ENCODE data around the gene EGR2.
A peak's percentile ranks its signal among the peaks of the same experiment; 100 is the strongest.

EGR2 gene

DNA sequence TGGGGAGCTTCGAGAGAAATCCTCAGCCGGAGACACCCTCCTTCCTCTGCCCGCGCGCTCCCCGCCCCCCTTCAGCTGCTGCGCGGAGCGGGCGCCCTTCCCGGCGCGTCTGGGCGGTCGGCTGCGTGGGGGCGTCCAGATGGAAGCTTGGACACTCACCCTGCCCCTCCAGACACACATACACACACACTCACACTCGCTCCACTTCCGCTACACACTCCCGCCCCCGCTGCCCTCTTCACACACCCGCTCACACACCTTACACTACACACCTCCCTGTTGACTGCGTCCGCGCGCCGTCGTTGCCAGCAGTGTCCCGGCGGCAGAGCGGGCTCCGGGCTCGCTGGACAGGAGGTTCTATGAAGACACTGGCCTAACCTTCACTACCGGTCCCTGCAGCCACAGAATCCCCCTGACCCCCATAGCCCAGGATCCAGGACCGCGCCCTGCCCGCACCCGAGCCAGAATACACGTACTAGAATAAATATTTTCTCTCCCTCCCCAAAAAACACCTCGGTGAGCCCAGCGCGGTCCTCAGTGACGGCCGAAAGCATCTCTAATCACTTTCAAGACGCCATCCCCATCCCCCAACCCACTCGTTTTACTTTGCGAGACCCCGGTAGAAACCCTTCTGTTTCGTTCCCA lies 1.1 kb upstream of the EGR2 start:
- peaks cover 31% of the 10 kb centered on the region for H3K4me1 ChIP-seq (ENCODE audit: control insufficient read depth, insufficient read depth, low read depth, low read length)
- H3K4me3 ChIP-seq (ENCODE audit: insufficient read depth in 1 of 2, low read depth in 1 of 2, low read length in 2 of 2): peak overlapping the region; percentile 59 to 93
- H3K27ac ChIP-seq (ENCODE audit: low read length, poor library complexity, severe bottlenecking): peak overlapping the region; percentile 54
- peaks cover 0 to 17% of the 10 kb centered on the region in 2 experiments for H3K36me3 ChIP-seq (ENCODE audit: control insufficient read depth in 1 of 2, insufficient read depth in 2 of 2, low read depth in 1 of 2, low read length in 2 of 2)
- peak overlapping the region; percentile 75 for H2BK15ac ChIP-seq (ENCODE audit: low read depth, poor library complexity, severe bottlenecking)
- H3K9me3 ChIP-seq (ENCODE audit: control insufficient read depth, low read length): no peaks in the 10 kb centered on the region
- 2% methylated on average over 49 of the region's 49 CpGs for WGBS
- peaks cover 9 to 59% of the 10 kb centered on the region in 2 experiments for H3K27me3 ChIP-seq (ENCODE audit: control insufficient read depth in 1 of 2, insufficient read depth in 1 of 2, low read length in 2 of 2)
- H3K4ac ChIP-seq (ENCODE audit: low read depth in 1 of 2, low read length in 2 of 2): no peak overlapping the region
- H3K79me1 ChIP-seq (replicated peaks; ENCODE audit: low read length, poor library complexity, severe bottlenecking): no peaks in the 10 kb centered on the region
- H3K9ac ChIP-seq (ENCODE audit: low read length): peak overlapping the region; percentile 96
- peak overlapping the region; percentile 33 for H2AFZ ChIP-seq (ENCODE audit: low read depth, low read length)
- H4K8ac ChIP-seq (ENCODE audit: low read length): peak overlapping the region; percentile 51
- H2BK120ac ChIP-seq (ENCODE audit: low read depth, low read length): no peak overlapping the region
- peak overlapping the region; percentile 47 for H4K91ac ChIP-seq (ENCODE audit: low read length)
- H3K23ac ChIP-seq (ENCODE audit: low read length in 2 of 2): no peak overlapping the region
- H3K14ac ChIP-seq (ENCODE audit: low read length in 2 of 2): peak overlapping the region in 1 of 2 experiments; percentile 6
- H3K18ac ChIP-seq (ENCODE audit: low read depth in 1 of 2, low read length in 2 of 2): peak overlapping the region; percentile 31 to 48
- no peak for DNase-seq
- no peak overlapping the region for H2AK5ac ChIP-seq (ENCODE audit: low read length, severe bottlenecking)
- peak overlapping the region; percentile 98 for H3K4me2 ChIP-seq (ENCODE audit: low read length, poor library complexity, severe bottlenecking)
- no peak overlapping the region for H2BK5ac ChIP-seq (ENCODE audit: low read depth, low read length, poor library complexity, severe bottlenecking)
- H2BK12ac ChIP-seq (ENCODE audit: low read length in 2 of 2): peak overlapping the region; percentile 33 to 45

DNA sequence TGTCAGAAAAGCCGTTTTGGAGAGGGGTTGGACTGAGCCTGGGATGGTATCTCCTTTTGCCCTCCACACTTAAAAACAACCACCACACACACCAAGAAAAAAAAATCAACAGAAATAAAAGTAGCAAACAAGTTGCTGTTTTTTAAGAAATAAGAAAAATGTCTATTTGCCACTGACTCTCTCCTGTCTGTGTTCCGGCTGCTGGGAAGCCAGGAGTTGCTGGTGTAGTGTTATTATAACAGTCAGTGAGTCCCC lies 163 bp downstream of the EGR2 start:
- no peak overlapping the region for H2BK15ac ChIP-seq (ENCODE audit: low read depth, poor library complexity, severe bottlenecking)
- H3K27ac ChIP-seq (ENCODE audit: low read length, poor library complexity, severe bottlenecking): no peak overlapping the region

DNA sequence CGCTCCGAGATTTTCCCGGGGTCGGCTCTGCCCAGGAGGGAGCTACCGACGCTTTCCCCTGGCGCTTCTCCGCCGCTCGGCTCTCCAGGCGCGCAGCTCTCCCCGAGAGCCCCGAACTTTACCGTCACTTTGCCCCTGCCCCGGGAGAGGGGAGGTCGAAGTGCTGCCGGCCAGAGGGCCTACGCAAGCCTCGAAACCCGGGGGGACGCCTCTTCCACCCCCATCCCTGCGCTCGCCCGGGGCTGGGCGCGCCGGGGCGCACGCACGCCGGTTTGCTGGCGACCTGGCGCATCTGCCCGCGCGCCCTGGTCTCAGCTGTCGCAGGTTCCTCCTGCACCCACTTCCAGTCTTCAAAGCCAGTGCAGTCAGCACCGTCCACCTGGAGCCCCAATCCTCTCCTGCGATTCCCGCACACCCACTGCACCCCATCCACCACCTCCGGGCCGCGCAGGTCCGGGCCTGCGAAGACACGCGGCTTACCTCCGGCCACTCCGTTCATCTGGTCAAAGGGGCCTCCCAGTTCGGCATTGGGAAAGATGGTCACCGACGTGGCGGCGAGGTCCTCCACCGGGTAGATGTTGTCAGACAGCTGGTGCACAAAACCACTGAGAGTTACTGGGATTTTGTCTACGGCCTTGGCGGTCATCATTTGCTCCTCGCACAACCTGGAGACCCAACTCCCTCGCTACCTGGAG lies 638 bp downstream of the EGR2 start:
- WGBS: under 1% methylated on average over 55 of the region's 60 CpGs
- H2AK5ac ChIP-seq (ENCODE audit: low read length, severe bottlenecking): no peak overlapping the region
- H2BK5ac ChIP-seq (ENCODE audit: low read depth, low read length, poor library complexity, severe bottlenecking): no peak overlapping the region
- no peak overlapping the region for H3K27ac ChIP-seq (ENCODE audit: low read length, poor library complexity, severe bottlenecking)
- no peak overlapping the region for H3K14ac ChIP-seq (ENCODE audit: low read length in 2 of 2)
- H2BK12ac ChIP-seq (ENCODE audit: low read length in 2 of 2): no peak overlapping the region
- H3K4me1 ChIP-seq (ENCODE audit: control insufficient read depth, insufficient read depth, low read depth, low read length): peaks cover 31% of the 10 kb centered on the region
- H2BK120ac ChIP-seq (ENCODE audit: low read depth, low read length): peak overlapping the region; percentile 62
- peak; percentile 41 for DNase-seq
- peak overlapping the region; percentile 48 for H4K8ac ChIP-seq (ENCODE audit: low read length)
- H3K36me3 ChIP-seq (ENCODE audit: control insufficient read depth in 1 of 2, insufficient read depth in 2 of 2, low read depth in 1 of 2, low read length in 2 of 2): peaks cover 0 to 32% of the 10 kb centered on the region in 2 experiments
- H3K23ac ChIP-seq (ENCODE audit: low read length in 2 of 2): no peak overlapping the region
- no peak overlapping the region for H2AFZ ChIP-seq (ENCODE audit: low read depth, low read length)
- H3K18ac ChIP-seq (ENCODE audit: low read depth in 1 of 2, low read length in 2 of 2): no peak overlapping the region
- H4K91ac ChIP-seq (ENCODE audit: low read length): no peak overlapping the region
- no peaks in the 10 kb centered on the region for H3K9me3 ChIP-seq (ENCODE audit: control insufficient read depth, low read length)
- H3K79me1 ChIP-seq (replicated peaks; ENCODE audit: low read length, poor library complexity, severe bottlenecking): no peaks in the 10 kb centered on the region
- H3K4me2 ChIP-seq (ENCODE audit: low read length, poor library complexity, severe bottlenecking): peak overlapping the region; percentile 66
- H3K27me3 ChIP-seq (ENCODE audit: control insufficient read depth in 1 of 2, insufficient read depth in 1 of 2, low read length in 2 of 2): peaks cover 9 to 51% of the 10 kb centered on the region in 2 experiments
- peak overlapping the region in 1 of 2 experiments; percentile 24 for H3K4ac ChIP-seq (ENCODE audit: low read depth in 1 of 2, low read length in 2 of 2)
- H3K4me3 ChIP-seq (ENCODE audit: insufficient read depth in 1 of 2, low read depth in 1 of 2, low read length in 2 of 2): peak overlapping the region; percentile 44 to 93
- H2BK15ac ChIP-seq (ENCODE audit: low read depth, poor library complexity, severe bottlenecking): no peak overlapping the region
- H3K9ac ChIP-seq (ENCODE audit: low read length): peak overlapping the region; percentile 96

More for the DNA sequence above, 163 bp downstream of the EGR2 start:
- H2BK12ac ChIP-seq (ENCODE audit: low read length in 2 of 2): no peak overlapping the region
- H2AK5ac ChIP-seq (ENCODE audit: low read length, severe bottlenecking): no peak overlapping the region
- WGBS: 0% methylated on average over 1 of the region's 2 CpGs
- no peak overlapping the region for H3K14ac ChIP-seq (ENCODE audit: low read length in 2 of 2)
- peaks cover 0 to 28% of the 10 kb centered on the region in 2 experiments for H3K36me3 ChIP-seq (ENCODE audit: control insufficient read depth in 1 of 2, insufficient read depth in 2 of 2, low read depth in 1 of 2, low read length in 2 of 2)
- H3K18ac ChIP-seq (ENCODE audit: low read depth in 1 of 2, low read length in 2 of 2): no peak overlapping the region
- H3K27me3 ChIP-seq (ENCODE audit: control insufficient read depth in 1 of 2, insufficient read depth in 1 of 2, low read length in 2 of 2): peaks cover 9 to 56% of the 10 kb centered on the region in 2 experiments
- H2BK120ac ChIP-seq (ENCODE audit: low read depth, low read length): no peak overlapping the region
- peaks cover 31% of the 10 kb centered on the region for H3K4me1 ChIP-seq (ENCODE audit: control insufficient read depth, insufficient read depth, low read depth, low read length)
- no peak overlapping the region for H4K8ac ChIP-seq (ENCODE audit: low read length)
- H3K79me1 ChIP-seq (replicated peaks; ENCODE audit: low read length, poor library complexity, severe bottlenecking): no peaks in the 10 kb centered on the region
- DNase-seq: no peak
- H2BK5ac ChIP-seq (ENCODE audit: low read depth, low read length, poor library complexity, severe bottlenecking): no peak overlapping the region
- H3K4me3 ChIP-seq (ENCODE audit: insufficient read depth in 1 of 2, low read depth in 1 of 2, low read length in 2 of 2): peak overlapping the region in 1 of 2 experiments; percentile 93
- H3K4me2 ChIP-seq (ENCODE audit: low read length, poor library complexity, severe bottlenecking): peak overlapping the region; percentile 66
- no peak overlapping the region for H3K4ac ChIP-seq (ENCODE audit: low read depth in 1 of 2, low read length in 2 of 2)
- no peaks in the 10 kb centered on the region for H3K9me3 ChIP-seq (ENCODE audit: control insufficient read depth, low read length)
- H3K23ac ChIP-seq (ENCODE audit: low read length in 2 of 2): no peak overlapping the region
- no peak overlapping the region for H4K91ac ChIP-seq (ENCODE audit: low read length)
- H2AFZ ChIP-seq (ENCODE audit: low read depth, low read length): no peak overlapping the region
- peak overlapping the region; percentile 96 for H3K9ac ChIP-seq (ENCODE audit: low read length)

DNA sequence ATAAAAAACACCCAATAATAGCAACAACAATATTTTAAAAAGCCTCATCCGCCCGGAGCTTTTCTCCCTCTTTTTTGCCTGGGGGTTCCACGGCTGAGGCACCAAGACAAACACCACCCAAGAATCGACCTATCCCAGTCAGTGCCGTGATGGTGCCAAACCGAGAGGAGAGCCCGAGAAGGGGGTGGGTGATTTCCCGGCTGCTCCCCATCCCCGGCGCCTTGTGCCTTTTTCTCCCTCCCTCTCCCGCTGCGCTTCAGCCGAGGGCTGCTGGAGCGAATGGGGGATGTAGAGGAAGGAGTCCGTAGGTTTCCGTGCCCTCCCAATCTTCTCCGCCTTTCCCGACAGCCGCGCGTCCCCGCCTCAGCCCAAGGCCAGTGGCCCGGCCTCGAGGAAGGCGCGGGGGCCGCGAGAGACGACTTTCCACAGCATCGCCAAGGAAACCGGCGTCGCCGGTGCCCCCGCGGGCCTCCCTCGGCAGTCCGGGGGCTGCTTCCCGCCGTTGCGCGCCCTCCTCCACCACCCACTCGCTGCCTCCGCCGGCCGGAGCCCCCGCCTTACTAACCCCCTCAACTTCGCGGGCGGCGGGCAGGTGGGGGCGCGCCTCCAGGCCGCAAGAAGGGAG lies 1.3 kb downstream of the EGR2 start:
- Histone ChIP-seq H3K27me3 (ENCODE audit: control insufficient read depth in 1 of 2, insufficient read depth in 1 of 2, low read length in 2 of 2) (peaks cover 9 to 44% of the 10 kb centered on the region in 2 experiments), H3K4me2 (ENCODE audit: low read length, poor library complexity, severe bottlenecking) (peak overlapping the region; percentile 66), H3K79me1 (replicated peaks; ENCODE audit: low read length, poor library complexity, severe bottlenecking) (no peaks in the 10 kb centered on the region), H4K91ac (ENCODE audit: low read length) (no peak overlapping the region), H3K4me1 (ENCODE audit: control insufficient read depth, insufficient read depth, low read depth, low read length) (peaks cover 31% of the 10 kb centered on the region), H3K4me3 (ENCODE audit: insufficient read depth in 1 of 2, low read depth in 1 of 2, low read length in 2 of 2) (peak overlapping the region; percentile 44 to 93), H3K9ac (ENCODE audit: low read length) (peak overlapping the region; percentile 96), H4K8ac (ENCODE audit: low read length) (no peak overlapping the region), H3K9me3 (ENCODE audit: control insufficient read depth, low read length) (no peaks in the 10 kb centered on the region), H2AFZ (ENCODE audit: low read depth, low read length) (peak overlapping the region; percentile 29), H2AK5ac (ENCODE audit: low read length, severe bottlenecking) (no peak overlapping the region), H2BK15ac (ENCODE audit: low read depth, poor library complexity, severe bottlenecking) (no peak overlapping the region), H3K14ac (ENCODE audit: low read length in 2 of 2) (no peak overlapping the region), H3K27ac (ENCODE audit: low read length, poor library complexity, severe bottlenecking) (no peak overlapping the region), H2BK120ac (ENCODE audit: low read depth, low read length) (no peak overlapping the region), H3K4ac (ENCODE audit: low read depth in 1 of 2, low read length in 2 of 2) (no peak overlapping the region), H3K36me3 (ENCODE audit: control insufficient read depth in 1 of 2, insufficient read depth in 2 of 2, low read depth in 1 of 2, low read length in 2 of 2) (peaks cover 0 to 32% of the 10 kb centered on the region in 2 experiments), H3K18ac (ENCODE audit: low read depth in 1 of 2, low read length in 2 of 2) (no peak overlapping the region), H2BK12ac (ENCODE audit: low read length in 2 of 2) (no peak overlapping the region), H2BK5ac (ENCODE audit: low read depth, low read length, poor library complexity, severe bottlenecking) (no peak overlapping the region), H3K23ac (ENCODE audit: low read length in 2 of 2) (peak overlapping the region in 1 of 2 experiments; percentile 11)
- WGBS: 4% methylated on average over 32 of the region's 54 CpGs
- DNase-seq: peak; percentile 12
